Heart left ventricle (tissue), 16 donors: ENCODE results near the gene NUMB. TPM values are rescaled to one million over a fixed set of nuclear protein-coding genes. Genes with fewer than 3 reads are reported as not detected.
A peak's percentile ranks its signal among the peaks of the same experiment; 100 is the strongest.
"Not testable (repeated sequence)": the region's sequence is repeated elsewhere in the genome, so short reads cannot be mapped to it uniquely, and the experiment has no call there.

Experiments
- ATAC-seq, 4 donors: fragments of 200-7000 bp; cut with Tn5 transposase; one replicate each; pipeline ENCODE4 v1.9.1; 2020 to 2022; ENCODE audit warnings: moderate library complexity in 4 of 4, mild to moderate bottlenecking in 3 of 4, moderate number of reproducible peaks in 1 of 4
- DNase-seq, 5 donors: peaks; one replicate each; pipeline ENCODE4 v3.0.0-alpha.2; 2020
- H3K27ac ChIP-seq, 12 donors: fragments of 200-600 bp; sonication (generic) in 4 of 12; one replicate each; pipeline versions ENCODE4 v1.5.0 to v1.8.0; 2016 to 2022; ENCODE audit warnings: mild to moderate bottlenecking in 2 of 12
- H3K27me3 ChIP-seq, 9 donors: fragments of 200-600 bp; sonication (generic) in 2 of 9; one replicate each; pipeline versions ENCODE4 v1.5.1 to v1.8.0; 2016 to 2022; ENCODE audit warnings: mild to moderate bottlenecking in 3 of 9
- H3K36me3 ChIP-seq, 9 donors: fragments of 200-600 bp; sonication (generic) in 2 of 9; one replicate each; pipeline versions ENCODE4 v1.5.0 to v1.8.0; 2018 to 2022; ENCODE audit warnings: mild to moderate bottlenecking in 2 of 9
- H3K4me1 ChIP-seq, 12 donors: fragments of 200-600 bp; sonication (generic) in 4 of 12; one replicate each; pipeline versions ENCODE4 v1.5.0 to v1.8.0; 2016 to 2022; ENCODE audit warnings: mild to moderate bottlenecking in 3 of 12
- H3K4me3 ChIP-seq, 12 donors: fragments of 200-600 bp; sonication (generic) in 4 of 12; one replicate each; pipeline versions ENCODE4 v1.5.0 to v1.8.0; 2017 to 2022; ENCODE audit warnings: mild to moderate bottlenecking in 9 of 12, moderate library complexity in 4 of 12
- H3K9me3 ChIP-seq, 12 donors: fragments of 200-600 bp; sonication (generic) in 4 of 12; one replicate each; pipeline versions ENCODE4 v1.5.0 to v1.8.0; 2016 to 2022; ENCODE audit warnings: mild to moderate bottlenecking in 1 of 12
- POLR2A ChIP-seq, 2 donors: fragments of 450-650 bp; IDR thresholded peaks; one replicate each; pipeline ENCODE4 v1.6.1; 2017; ENCODE audit warnings: antibody characterized with exemption in 2 of 2, mild to moderate bottlenecking in 2 of 2, moderate library complexity in 2 of 2
- WGBS, 4 donors: extraction: QIAGEN DNeasy Blood & Tissue Kit in 2 of 4; methylation state at CpG; one replicate each; pipeline versions ENCODE4 v1.1.5 to v1.1.7; 2013 to 2018; 5-methylcytosine and 5-hydroxymethylcytosine counted together
- intact Hi-C, 10 donors: fragments of 100-400 bp; cut with DNase I; formaldehyde crosslinking; loops; one replicate each; pipeline versions ENCODE4 v1.11.1 to v1.14.2; 2022
- polyA plus RNA-seq, 2 donors: library from polyadenylated mRNA; stranded (reverse); fragments of 200-250 nt; gene quantifications; one replicate each; pipeline ENCODE4 v1.2.3, GENCODE V29; 2013
- total RNA-seq, 9 donors: library from RNA; depleted of rRNA in 2 of 9; stranded (reverse); fragments of >200 nt in 2 of 9; fragmentation: NEBNext Ultra II Directional in 3 of 9; extraction: Animal tissue kit (Norgen Biotek cat#: 25700) in 3 of 9; gene quantifications; one replicate each; pipeline versions ENCODE4 v1.1.0 to v1.2.4, GENCODE V29; 2016 to 2023
- TF ChIP-seq, protein P1 (sequence below), 12 donors: fragments of 200-600 bp; sonication (generic) in 4 of 12; IDR thresholded peaks; one replicate each; pipeline versions ENCODE4 v1.5.0 to v1.8.0; 2018 to 2022; ENCODE audit warnings: antibody characterized with exemption in 12 of 12, mild to moderate bottlenecking in 5 of 12
- donor health status: ischemic (EF 13 %, LVEDD 7.1; RV severe dilation, severe dysfunction).
- donor health status: healthy with polysubstance abuse.
- donor health status: DM: no; HTN: yes; CAD: no.
- donor health status: DM: no; HTN: no; CAD: no.
- donor health status: ischemic (EF 25% LVEDD 6.9; RV normal size, moderate dysfunction).
- donor health status: ischemic (EF 25% LVEDD 5.7; RV mildly dilated, moderate dysfunction).
- donor health status: healthy.
- donor health status: DM: yes; HTN: yes; CAD: no.
- donor health status: ischemic (EF 35%, LVEDD 5.7; RV mildly dilated, moderate dysfunction).
- donor health status: nonischemic (EF 11% LVEDD 7.7; RV severe dilation, severe dysfunction).
- donor health status: DM: yes; HTN: yes; CAD: no.
- donor health status: PGD.
- donor health status: ischemic (EF 29% LVEDD 5.4; RV normal size, mild dysfunction).
- donor health status: nonischemic (EF 23%, LVEDD 6.1; RV moderate dilation, normal function).

Gene NUMB
- total and polyA plus RNA-seq, 11 donors: 18.2 to 59.1 (median 34.9) TPM

DNA sequence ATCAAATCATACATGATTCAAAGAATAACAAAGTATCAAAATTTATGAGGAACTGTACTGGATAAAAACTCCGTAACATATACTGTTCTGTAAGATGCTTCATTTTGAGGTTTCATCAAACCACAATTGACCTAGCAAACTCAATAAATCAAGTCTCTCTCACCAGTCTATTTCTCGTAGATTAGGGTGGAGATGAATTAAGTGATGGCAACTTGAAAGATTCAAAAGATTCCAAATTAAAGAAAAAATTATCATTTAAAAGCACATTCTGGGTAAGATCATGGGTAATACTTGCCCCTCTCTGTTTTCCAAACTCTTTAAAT is 146.7 kb downstream of the NUMB start:
- TF ChIP-seq, protein P1, sequence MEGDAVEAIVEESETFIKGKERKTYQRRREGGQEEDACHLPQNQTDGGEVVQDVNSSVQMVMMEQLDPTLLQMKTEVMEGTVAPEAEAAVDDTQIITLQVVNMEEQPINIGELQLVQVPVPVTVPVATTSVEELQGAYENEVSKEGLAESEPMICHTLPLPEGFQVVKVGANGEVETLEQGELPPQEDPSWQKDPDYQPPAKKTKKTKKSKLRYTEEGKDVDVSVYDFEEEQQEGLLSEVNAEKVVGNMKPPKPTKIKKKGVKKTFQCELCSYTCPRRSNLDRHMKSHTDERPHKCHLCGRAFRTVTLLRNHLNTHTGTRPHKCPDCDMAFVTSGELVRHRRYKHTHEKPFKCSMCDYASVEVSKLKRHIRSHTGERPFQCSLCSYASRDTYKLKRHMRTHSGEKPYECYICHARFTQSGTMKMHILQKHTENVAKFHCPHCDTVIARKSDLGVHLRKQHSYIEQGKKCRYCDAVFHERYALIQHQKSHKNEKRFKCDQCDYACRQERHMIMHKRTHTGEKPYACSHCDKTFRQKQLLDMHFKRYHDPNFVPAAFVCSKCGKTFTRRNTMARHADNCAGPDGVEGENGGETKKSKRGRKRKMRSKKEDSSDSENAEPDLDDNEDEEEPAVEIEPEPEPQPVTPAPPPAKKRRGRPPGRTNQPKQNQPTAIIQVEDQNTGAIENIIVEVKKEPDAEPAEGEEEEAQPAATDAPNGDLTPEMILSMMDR (IDR thresholded peaks at IDR 0.05): no peak
- no peak for TF ChIP-seq POLR2A (IDR thresholded peaks at IDR 0.05)
- no peaks in the 10 kb centered on the region for H3K27me3 ChIP-seq
- intact Hi-C loops: loop anchor here in 1 of 10 donors (5.0 kb wide), 1 partner anchor 161 kb away; no protein-coding TSS in a partner anchor
- H3K4me3 ChIP-seq: no peak overlapping the region
- DNase-seq (no peak), ATAC-seq (no peak)
- 84 to 87% (median 86%) methylated on average over 2 of the region's 2 CpGs for WGBS, 4 donors
- peak overlapping the region in 3 of 12 donors; percentile 6 to 60 (median 26) for H3K27ac ChIP-seq
- peaks cover 0 to 22% (median 7%) of the 10 kb centered on the region in 12 donors for H3K4me1 ChIP-seq
- H3K36me3 ChIP-seq: peaks cover 0 to 8% (median 0%) of the 10 kb centered on the region in 9 donors
- no peaks in the 10 kb centered on the region for H3K9me3 ChIP-seq

- H3K27ac ChIP-seq, H3K4me3 ChIP-seq, H3K36me3 ChIP-seq, intact Hi-C loops, H3K9me3 ChIP-seq, DNase-seq, H3K27me3 ChIP-seq, ATAC-seq: not testable (repeated sequence)
- H3K4me1 ChIP-seq: peaks cover 0 to 23% (median 7%) of the 10 kb centered on the region in 12 donors
- WGBS, 4 donors: 92 to 100% (median 97%) methylated on average over 1 of the region's 1 CpG
These were observed 149.1 kb downstream of the NUMB start for GRCh38 chr14:73309207-73309606.

DNA sequence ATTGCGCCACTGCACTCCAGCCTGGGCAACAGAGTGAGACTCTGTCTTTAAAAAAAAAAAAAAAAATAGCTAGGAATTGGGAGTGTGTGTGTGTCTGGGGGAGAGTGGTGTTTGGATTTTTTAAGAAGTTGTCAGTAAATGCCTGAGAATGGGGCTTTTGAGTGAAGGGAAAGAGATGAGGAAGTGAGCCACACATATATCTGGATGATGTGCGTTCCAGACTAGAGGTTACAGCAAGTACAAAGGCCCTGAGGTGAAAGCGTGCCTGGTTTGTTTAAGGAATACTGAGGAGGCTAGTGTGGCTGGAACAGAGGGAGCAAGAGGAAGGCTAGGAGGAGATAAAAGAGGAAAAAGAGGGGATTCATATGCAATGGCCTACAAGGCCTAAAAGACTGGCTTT is 151.1 kb downstream of the NUMB start:
- no peak for ATAC-seq

DNA sequence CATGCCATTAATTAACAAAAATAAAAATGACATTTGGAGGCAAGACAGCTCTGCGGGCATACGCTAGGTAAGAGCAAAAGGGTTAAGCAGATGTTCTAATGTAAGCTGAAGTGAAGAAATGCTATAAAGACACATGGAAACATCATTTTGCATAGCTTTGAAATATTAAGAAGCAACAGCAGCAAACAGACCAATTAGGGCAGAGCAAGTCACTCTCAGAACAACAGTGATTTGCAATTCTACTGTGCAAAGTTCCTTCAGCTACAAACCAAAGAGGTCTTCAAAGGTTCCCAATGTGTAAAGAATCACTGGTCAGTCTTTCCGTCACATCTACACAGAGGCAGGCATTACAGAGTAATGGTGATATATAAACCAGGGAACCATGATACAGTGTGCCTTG is 152.8 kb downstream of the NUMB start:
- TF ChIP-seq, protein P1 (IDR thresholded peaks at IDR 0.05): no peak
- H3K4me3 ChIP-seq: no peak overlapping the region
- H3K27ac ChIP-seq: no peak overlapping the region
- DNase-seq (no peak), ATAC-seq (no peak)
- no peaks in the 10 kb centered on the region for H3K9me3 ChIP-seq
- peaks cover 0 to 3% (median 0%) of the 10 kb centered on the region in 9 donors for H3K36me3 ChIP-seq
- no peaks in the 10 kb centered on the region for H3K27me3 ChIP-seq
- 65 to 85% (median 73%) methylated on average over 3 of the region's 3 CpGs for WGBS, 4 donors
- H3K4me1 ChIP-seq: peaks cover 0 to 13% (median 0%) of the 10 kb centered on the region in 12 donors
- intact Hi-C loops: no loop called here

More for the DNA sequence above, 151.1 kb downstream of the NUMB start:
- no peaks in the 10 kb centered on the region for H3K9me3 ChIP-seq
- intact Hi-C loops: no loop called here
- no peak overlapping the region for H3K27ac ChIP-seq
- no peak for TF ChIP-seq POLR2A (IDR thresholded peaks at IDR 0.05)
- TF ChIP-seq, protein P1 (IDR thresholded peaks at IDR 0.05): no peak
- no peak overlapping the region for H3K4me3 ChIP-seq
- DNase-seq: no peak
- WGBS, 4 donors: 89 to 99% (median 97%) methylated on average over 3 of the region's 3 CpGs
- no peaks in the 10 kb centered on the region for H3K27me3 ChIP-seq
- H3K36me3 ChIP-seq: no peaks in the 10 kb centered on the region
- peaks cover 0 to 30% (median 8%) of the 10 kb centered on the region in 12 donors for H3K4me1 ChIP-seq

DNA sequence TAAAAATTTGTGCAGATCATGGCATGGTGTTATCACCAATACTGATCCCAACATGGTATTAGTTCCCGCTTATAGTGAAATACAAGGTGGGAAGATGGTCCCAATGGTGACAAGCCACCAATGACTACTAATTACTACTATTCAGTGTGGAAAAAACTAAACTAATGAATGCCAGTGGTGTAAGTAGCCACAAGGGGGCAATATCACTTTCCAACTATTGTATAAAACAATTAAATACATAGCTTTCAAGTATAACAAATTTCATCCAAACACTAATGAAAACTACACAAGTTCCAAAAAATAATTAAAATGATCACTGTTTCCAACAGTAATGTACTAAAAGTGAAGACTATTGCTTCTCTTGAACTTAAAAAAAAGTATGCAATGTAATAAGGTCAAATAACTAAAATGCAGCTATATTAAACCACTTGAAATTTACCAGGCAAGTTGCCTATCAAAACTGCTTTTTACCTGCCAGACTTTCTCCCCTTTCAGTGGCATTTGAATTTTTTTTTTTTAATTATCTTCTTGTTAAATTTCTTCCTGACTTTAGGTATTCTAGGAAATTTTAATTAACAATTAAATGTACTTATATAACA is 163.0 kb downstream of the NUMB start:
- peaks cover 0 to 59% (median 38%) of the 10 kb centered on the region in 9 donors for H3K36me3 ChIP-seq
- H3K27me3 ChIP-seq: no peaks in the 10 kb centered on the region
- no peak for DNase-seq
- no peak overlapping the region for H3K27ac ChIP-seq
- 71 to 85% (median 80%) methylated on average over 1 of the region's 1 CpG for WGBS, 4 donors
- ATAC-seq: no peak
- peaks cover 0 to 7% (median 0%) of the 10 kb centered on the region in 12 donors for H3K4me1 ChIP-seq
- no peak for TF ChIP-seq POLR2A (IDR thresholded peaks at IDR 0.05)
- TF ChIP-seq, protein P1 (IDR thresholded peaks at IDR 0.05): peak; percentile 63 to 87 (median 78)
- H3K4me3 ChIP-seq: no peak overlapping the region
- no peaks in the 10 kb centered on the region for H3K9me3 ChIP-seq
- intact Hi-C loops: loop anchor here in 8 of 10 donors (1.0 to 10.0 kb wide), 6 partner anchors 50 to 178 kb away; no protein-coding TSS in a partner anchor
